ENCODE measurements around the gene MRPL58. TPM values are rescaled to one million over a fixed set of nuclear protein-coding genes. Genes with fewer than 3 reads are reported as not detected.
"Not testable (repeated sequence)": the region's sequence is repeated elsewhere in the genome, so short reads cannot be mapped to it uniquely, and the experiment has no call there.

Gene MRPL58
- total RNA-seq (10 to 100 TPM; 13.0 to 35.5 TPM), polyA plus RNA-seq (ENCODE audit: insufficient read length in 2 of 2) (10 to 100 TPM; 24.5 to 27.0 TPM)
- long read RNA-seq, donor 1, partial matches to known transcripts = 0 of 5 reads
- long read RNA-seq, donor 1, other reads (novel, unspliced or antisense) = 0 of 5 reads
- long read RNA-seq, donor 2, partial matches to known transcripts = 0 of 4 reads
- long read RNA-seq, donor 2, other reads (novel, unspliced or antisense) = 0 of 4 reads
- long read RNA-seq, donor 3, transcript MRPL58-201 (6 exons, 890 nt) = major isoform, 9 of 10 reads
- long read RNA-seq, donor 3, partial matches to known transcripts = 0 of 10 reads
- long read RNA-seq, donor 3, other reads (novel, unspliced or antisense) = 0 of 10 reads
- long read RNA-seq, donor 4, transcript MRPL58-201 (6 exons, 890 nt) = major isoform, 28 of 46 reads
- long read RNA-seq, donor 4, partial matches to known transcripts = 16 of 46 reads
- long read RNA-seq, donor 4, other reads (novel, unspliced or antisense) = 0 of 46 reads

DNA sequence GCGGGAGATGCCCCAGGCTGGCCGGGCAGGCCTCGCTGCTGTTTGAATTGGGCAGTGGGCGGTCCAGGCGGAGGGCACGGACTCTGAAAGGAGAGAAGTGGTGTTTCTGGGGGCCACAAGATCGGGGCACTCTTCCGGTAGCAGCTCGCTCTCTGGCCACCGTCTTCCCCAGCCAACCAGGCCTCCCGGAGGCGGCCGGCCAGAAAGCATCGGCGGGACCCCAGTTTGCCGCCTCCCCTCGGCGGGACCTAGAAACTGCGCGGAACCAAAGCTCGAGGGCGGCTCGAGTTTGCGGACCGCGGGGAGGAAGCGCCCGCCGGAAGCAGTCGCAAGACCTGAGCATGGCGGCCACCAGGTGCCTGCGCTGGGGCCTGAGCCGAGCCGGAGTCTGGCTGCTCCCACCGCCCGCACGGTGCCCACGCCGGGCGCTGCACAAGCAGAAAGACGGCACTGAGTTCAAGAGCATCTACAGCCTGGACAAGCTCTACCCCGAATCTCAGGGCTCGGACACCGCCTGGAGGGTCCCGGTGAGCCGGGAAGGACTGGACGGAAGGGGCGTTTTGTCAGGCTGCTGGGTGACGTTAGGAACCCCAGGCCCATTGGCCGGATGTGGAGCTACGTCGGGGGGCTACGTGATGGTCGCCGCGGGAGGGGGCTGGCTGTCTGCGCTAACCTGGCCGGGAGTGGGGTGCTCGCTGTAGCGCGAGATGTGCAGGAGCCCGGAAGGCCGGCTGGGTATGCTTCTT lies at the start of gene MRPL58:
TSS of gene MRPL58 (plus strand) at position 325 of the 746 bp plus-strand sequence. CDS start at position 342, 17 bp downstream.
- WGBS (ENCODE audit: insufficient coverage) = 0% methylated on average over 63 of the region's 63 CpGs
- Histone ChIP-seq H3K36me3 (ENCODE audit: control insufficient read depth, insufficient read depth, low read length) (peaks cover 14% of the 10 kb centered on the region), H3K27me3 (ENCODE audit: control insufficient read depth, insufficient read depth, low read length) (no peaks in the 10 kb centered on the region), H3K4me3 (ENCODE audit: low read depth, low read length) (peak within 1 kb of the TSS; percentile 82), H3K27ac (ENCODE audit: low read depth, low read length) (peak within 1 kb of the TSS; percentile 97), H3K4me1 (ENCODE audit: control insufficient read depth, insufficient read depth, low read length) (peaks cover 16% of the 10 kb centered on the region), H3K9me3 (ENCODE audit: control insufficient read depth, insufficient read depth, low read length) (no peaks in the 10 kb centered on the region)
- peak in 4 of 6 donors; percentile 78 to 96 (median 88) for DNase-seq (ENCODE audit: low read depth in 4 of 6, low spot score in 6 of 6)

DNA sequence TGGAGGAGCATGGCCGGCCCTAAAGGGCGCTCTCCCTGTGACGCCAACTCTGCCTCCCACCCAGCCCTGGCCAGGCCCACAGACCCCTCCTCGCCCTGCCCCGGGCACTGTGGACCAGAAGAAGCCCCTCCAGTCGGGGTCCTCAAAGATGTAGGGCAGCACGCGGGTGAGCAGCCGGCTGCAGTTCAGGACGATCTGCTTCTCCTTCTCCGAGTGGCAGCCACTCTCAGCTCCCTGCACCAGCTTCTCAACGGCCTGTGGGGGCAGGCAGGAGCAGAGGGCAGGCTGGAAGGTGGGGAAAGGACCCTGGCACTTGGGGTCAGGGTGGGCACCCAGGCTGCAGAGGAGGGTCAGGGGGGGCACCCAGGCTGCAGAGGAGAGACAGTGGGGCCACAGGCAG lies 48.8 kb upstream of the MRPL58 start:
- 75% methylated on average over 6 of the region's 12 CpGs for WGBS (ENCODE audit: insufficient coverage)
- H3K27ac ChIP-seq (ENCODE audit: low read depth, low read length) = no peak overlapping the region

DNA sequence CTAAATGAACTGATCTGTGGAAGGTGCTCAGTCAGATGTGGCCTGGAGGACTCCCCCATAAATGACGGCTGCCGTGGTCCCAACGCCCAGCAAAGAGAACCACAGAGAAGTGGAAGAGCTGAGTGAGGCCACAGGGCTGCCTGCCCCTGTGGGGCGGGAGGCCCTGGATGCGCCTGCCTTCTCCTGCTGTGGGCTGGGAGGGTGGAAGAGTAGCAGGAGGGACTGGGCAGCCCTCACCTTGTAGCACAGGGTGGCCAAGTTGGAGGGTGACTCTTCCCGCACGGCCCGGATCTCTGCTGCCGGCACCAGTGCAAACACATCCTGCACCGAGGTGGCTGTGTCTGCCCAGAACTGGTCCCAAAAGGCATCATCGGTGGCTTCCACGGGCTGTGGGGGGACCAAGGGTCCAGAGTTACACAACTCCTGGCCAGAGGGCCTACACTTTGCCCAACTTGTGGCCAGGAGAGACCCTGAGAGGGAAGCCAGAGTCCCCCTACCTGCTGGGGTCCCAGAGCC lies 48.2 kb upstream of the MRPL58 start:
- Histone ChIP-seq H3K27me3 (ENCODE audit: control insufficient read depth, insufficient read depth, low read length) (no peaks in the 10 kb centered on the region), H3K27ac (ENCODE audit: low read depth, low read length) (no peak overlapping the region), H3K9me3 (ENCODE audit: control insufficient read depth, insufficient read depth, low read length) (no peaks in the 10 kb centered on the region), H3K36me3 (ENCODE audit: control insufficient read depth, insufficient read depth, low read length) (peaks cover 44% of the 10 kb centered on the region), H3K4me1 (ENCODE audit: control insufficient read depth, insufficient read depth, low read length) (peaks cover 25% of the 10 kb centered on the region), H3K4me3 (ENCODE audit: low read depth, low read length) (no peak overlapping the region)
- WGBS (ENCODE audit: insufficient coverage) = 91% methylated on average over 12 of the region's 12 CpGs
- no peak for DNase-seq (ENCODE audit: low read depth in 4 of 6, low spot score in 6 of 6)

More for the DNA sequence above, 48.8 kb upstream of the MRPL58 start:
- no peak overlapping the region for H3K4me3 ChIP-seq (ENCODE audit: low read depth, low read length)
- no peak for DNase-seq (ENCODE audit: low read depth in 4 of 6, low spot score in 6 of 6)
- H3K36me3 ChIP-seq (ENCODE audit: control insufficient read depth, insufficient read depth, low read length) = peaks cover 50% of the 10 kb centered on the region
- H3K27me3 ChIP-seq (ENCODE audit: control insufficient read depth, insufficient read depth, low read length) = no peaks in the 10 kb centered on the region
- H3K9me3 ChIP-seq (ENCODE audit: control insufficient read depth, insufficient read depth, low read length) = no peaks in the 10 kb centered on the region
- peaks cover 25% of the 10 kb centered on the region for H3K4me1 ChIP-seq (ENCODE audit: control insufficient read depth, insufficient read depth, low read length)

DNA sequence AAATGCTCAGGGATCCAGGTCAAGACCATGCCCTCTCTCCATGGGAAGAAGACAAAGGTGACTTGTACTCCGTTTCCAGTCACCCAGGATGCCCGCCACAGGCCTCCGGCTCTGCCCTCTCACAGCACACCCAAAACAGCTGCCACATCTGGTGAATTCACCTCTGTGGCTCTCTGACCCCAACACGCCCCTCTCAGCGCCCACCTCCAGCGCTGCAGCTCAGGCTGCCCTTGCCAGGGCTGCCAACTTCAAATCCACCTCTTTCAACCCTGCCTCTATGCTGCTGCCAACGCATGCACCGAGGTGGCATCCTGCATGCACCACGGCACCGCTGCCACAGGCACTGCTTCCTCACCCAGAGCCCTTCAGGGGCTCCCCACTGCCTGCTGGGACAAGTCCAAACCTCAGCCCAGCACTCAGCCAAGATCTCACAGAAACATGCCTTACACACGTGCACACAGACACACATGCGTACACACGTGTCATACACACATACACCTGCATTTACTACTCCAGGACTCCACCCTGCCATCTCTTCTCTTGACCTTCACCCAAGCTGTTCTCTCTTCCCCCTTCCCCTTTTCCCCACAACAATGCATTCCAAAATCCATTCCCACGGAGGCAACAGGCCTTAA lies 47.4 kb upstream of the MRPL58 start:
- DNase-seq (ENCODE audit: low read depth in 4 of 6, low spot score in 6 of 6) = no peak
- no peak overlapping the region for H3K4me3 ChIP-seq (ENCODE audit: low read depth, low read length)
- no peak overlapping the region for H3K27ac ChIP-seq (ENCODE audit: low read depth, low read length)
- H3K9me3 ChIP-seq (ENCODE audit: control insufficient read depth, insufficient read depth, low read length) = no peaks in the 10 kb centered on the region
- H3K36me3 ChIP-seq (ENCODE audit: control insufficient read depth, insufficient read depth, low read length) = peaks cover 38% of the 10 kb centered on the region
- H3K27me3 ChIP-seq (ENCODE audit: control insufficient read depth, insufficient read depth, low read length) = no peaks in the 10 kb centered on the region
- 88% methylated on average over 13 of the region's 14 CpGs for WGBS (ENCODE audit: insufficient coverage)
- peaks cover 25% of the 10 kb centered on the region for H3K4me1 ChIP-seq (ENCODE audit: control insufficient read depth, insufficient read depth, low read length)

DNA sequence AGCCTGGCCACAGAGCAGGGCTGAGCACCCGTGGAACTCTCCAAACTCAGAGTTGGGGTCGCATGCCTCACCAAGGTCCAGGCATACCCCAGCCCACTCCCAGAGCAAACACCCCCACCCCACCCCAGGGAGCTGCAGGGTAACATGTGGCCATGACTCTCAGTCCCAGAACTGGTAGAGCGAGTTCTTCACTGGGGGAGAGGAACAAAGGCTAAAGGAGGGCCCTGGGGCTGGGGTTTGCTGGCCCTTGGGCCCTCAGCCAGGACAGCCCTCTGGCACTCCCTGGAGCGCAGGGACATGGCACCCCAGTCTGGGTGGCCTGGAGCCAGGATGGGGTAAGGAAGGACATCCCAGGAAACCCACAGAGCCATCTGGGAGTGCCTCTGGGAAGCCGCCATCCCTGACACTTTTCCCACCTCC lies 44.1 kb upstream of the MRPL58 start:
- Histone ChIP-seq H3K9me3 (ENCODE audit: control insufficient read depth, insufficient read depth, low read length) (no peaks in the 10 kb centered on the region), H3K27ac (ENCODE audit: low read depth, low read length) (no peak overlapping the region), H3K27me3 (ENCODE audit: control insufficient read depth, insufficient read depth, low read length) (peaks cover 13% of the 10 kb centered on the region), H3K4me1 (ENCODE audit: control insufficient read depth, insufficient read depth, low read length) (peaks cover 35% of the 10 kb centered on the region), H3K4me3 (ENCODE audit: low read depth, low read length) (no peak overlapping the region), H3K36me3 (ENCODE audit: control insufficient read depth, insufficient read depth, low read length) (peaks cover 15% of the 10 kb centered on the region)
- 77% methylated on average over 4 of the region's 5 CpGs for WGBS (ENCODE audit: insufficient coverage)
- DNase-seq (ENCODE audit: low read depth in 4 of 6, low spot score in 6 of 6) = no peak

DNA sequence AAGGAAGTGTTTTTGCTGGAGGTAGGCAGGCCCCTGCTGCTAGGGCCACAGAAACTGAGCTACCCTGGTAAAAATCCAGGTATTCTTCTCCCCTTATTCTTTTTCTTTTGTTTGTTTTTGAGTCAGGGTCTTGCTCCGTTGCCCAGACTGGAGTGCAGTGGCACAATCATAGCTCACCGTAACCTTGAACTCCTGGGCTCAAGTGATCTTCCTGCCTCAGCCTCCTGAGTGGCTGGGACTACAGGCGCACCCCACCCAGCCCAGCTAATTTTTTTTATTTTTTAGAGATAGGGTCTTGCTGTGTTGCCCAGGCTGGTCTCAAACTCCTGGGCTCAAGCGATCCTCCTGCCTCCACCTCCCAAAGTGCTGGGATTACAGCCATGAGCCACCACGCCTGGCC lies 43.0 kb upstream of the MRPL58 start:
- H3K9me3 ChIP-seq (ENCODE audit: control insufficient read depth, insufficient read depth, low read length); DNase-seq (ENCODE audit: low read depth in 4 of 6, low spot score in 6 of 6); H3K27ac ChIP-seq (ENCODE audit: low read depth, low read length); H3K4me3 ChIP-seq (ENCODE audit: low read depth, low read length); H3K36me3 ChIP-seq (ENCODE audit: control insufficient read depth, insufficient read depth, low read length): not testable (repeated sequence)
- H3K4me1 ChIP-seq (ENCODE audit: control insufficient read depth, insufficient read depth, low read length) = peaks cover 29% of the 10 kb centered on the region
- H3K27me3 ChIP-seq (ENCODE audit: control insufficient read depth, insufficient read depth, low read length) = peaks cover 15% of the 10 kb centered on the region
- WGBS (ENCODE audit: insufficient coverage) = 100% methylated on average over 1 of the region's 5 CpGs

DNA sequence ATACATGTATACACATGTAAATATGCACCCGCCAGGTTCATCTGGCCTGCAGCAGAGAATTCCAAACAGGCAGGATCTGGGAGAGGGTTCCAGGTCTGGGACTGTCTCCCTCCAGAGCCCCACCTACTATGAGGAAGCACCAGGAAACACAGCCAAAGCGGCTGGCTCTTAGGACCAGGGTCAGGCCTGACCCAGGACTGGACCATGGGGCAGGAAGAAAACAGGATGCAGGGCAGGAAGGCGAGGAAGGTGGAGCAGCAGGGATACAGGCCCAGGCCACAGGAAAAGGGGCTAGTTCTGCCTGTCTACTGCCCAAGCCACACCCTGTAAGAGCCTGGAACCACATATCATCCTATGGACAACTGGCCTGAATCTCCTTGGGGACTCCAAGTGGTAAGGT lies 42.1 kb upstream of the MRPL58 start:
- H3K27me3 ChIP-seq (ENCODE audit: control insufficient read depth, insufficient read depth, low read length) = peaks cover 19% of the 10 kb centered on the region
- H3K4me3 ChIP-seq (ENCODE audit: low read depth, low read length) = no peak overlapping the region
- H3K36me3 ChIP-seq (ENCODE audit: control insufficient read depth, insufficient read depth, low read length) = no peaks in the 10 kb centered on the region
- H3K4me1 ChIP-seq (ENCODE audit: control insufficient read depth, insufficient read depth, low read length) = peaks cover 29% of the 10 kb centered on the region
- H3K9me3 ChIP-seq (ENCODE audit: control insufficient read depth, insufficient read depth, low read length) = no peaks in the 10 kb centered on the region
- no peak for DNase-seq (ENCODE audit: low read depth in 4 of 6, low spot score in 6 of 6)
- 96% methylated on average over 2 of the region's 3 CpGs for WGBS (ENCODE audit: insufficient coverage)
- H3K27ac ChIP-seq (ENCODE audit: low read depth, low read length) = no peak overlapping the region

DNA sequence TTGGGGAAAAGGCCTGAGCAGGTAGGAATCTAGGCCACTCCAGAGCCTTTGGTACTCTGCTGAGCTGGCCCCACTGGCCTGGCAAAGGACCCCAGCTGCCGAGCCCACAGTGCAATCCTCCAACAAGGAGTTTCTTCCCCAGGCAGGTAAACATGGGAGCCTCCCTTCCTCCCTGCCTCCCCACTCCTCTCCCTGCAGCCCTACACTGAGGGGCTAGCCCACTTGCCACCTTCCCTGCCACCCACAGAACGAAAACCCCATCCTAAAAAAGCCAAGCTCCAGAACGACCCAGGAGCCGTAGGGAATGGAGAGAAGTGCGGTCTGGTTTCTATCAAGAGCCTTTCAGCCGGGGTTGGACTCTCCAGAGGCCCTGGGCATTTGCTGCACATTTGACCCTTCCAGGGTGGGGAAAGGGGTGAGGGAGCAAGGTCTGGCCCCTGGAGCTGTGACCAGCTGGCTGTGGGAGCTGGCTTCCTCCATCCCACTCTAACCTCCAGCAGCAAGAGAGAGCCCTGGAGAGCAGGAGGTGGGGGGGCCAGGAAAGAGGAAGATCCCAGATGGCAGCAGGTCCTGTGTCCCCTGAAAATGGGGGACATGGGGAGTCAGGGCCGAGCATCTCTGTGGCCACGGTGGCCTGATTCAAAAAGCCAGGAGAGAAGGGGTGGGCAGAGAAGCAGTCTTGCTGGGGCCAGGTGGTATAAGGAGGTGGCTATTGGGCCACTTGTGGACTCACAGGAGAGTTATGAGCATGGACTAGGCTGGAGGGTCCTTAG lies 41.2 kb upstream of the MRPL58 start:
- Histone ChIP-seq H3K36me3 (ENCODE audit: control insufficient read depth, insufficient read depth, low read length) (no peaks in the 10 kb centered on the region), H3K4me1 (ENCODE audit: control insufficient read depth, insufficient read depth, low read length) (peaks cover 29% of the 10 kb centered on the region), H3K27ac (ENCODE audit: low read depth, low read length) (no peak overlapping the region), H3K4me3 (ENCODE audit: low read depth, low read length) (peak overlapping the region; percentile 42), H3K9me3 (ENCODE audit: control insufficient read depth, insufficient read depth, low read length) (no peaks in the 10 kb centered on the region), H3K27me3 (ENCODE audit: control insufficient read depth, insufficient read depth, low read length) (peaks cover 20% of the 10 kb centered on the region)
- 82% methylated on average over 7 of the region's 8 CpGs for WGBS (ENCODE audit: insufficient coverage)
- DNase-seq (ENCODE audit: low read depth in 4 of 6, low spot score in 6 of 6) = no peak

DNA sequence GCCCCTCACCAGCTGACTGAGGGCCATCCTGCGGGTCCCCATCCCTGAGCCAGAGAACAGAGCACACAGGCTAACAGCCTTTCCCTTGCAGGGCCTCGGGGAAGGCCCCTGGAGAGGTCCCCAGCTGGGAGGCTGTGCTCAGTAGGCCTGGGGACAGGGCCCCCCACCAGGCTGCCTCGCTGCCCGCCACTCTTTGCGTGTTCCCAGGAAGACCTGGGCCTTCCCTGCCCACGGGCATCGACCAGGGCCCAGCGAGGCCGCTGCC lies 40.7 kb upstream of the MRPL58 start:
- Histone ChIP-seq H3K4me1 (ENCODE audit: control insufficient read depth, insufficient read depth, low read length) (peaks cover 29% of the 10 kb centered on the region), H3K27me3 (ENCODE audit: control insufficient read depth, insufficient read depth, low read length) (peaks cover 20% of the 10 kb centered on the region), H3K4me3 (ENCODE audit: low read depth, low read length) (peak overlapping the region; percentile 42), H3K27ac (ENCODE audit: low read depth, low read length) (no peak overlapping the region), H3K9me3 (ENCODE audit: control insufficient read depth, insufficient read depth, low read length) (no peaks in the 10 kb centered on the region), H3K36me3 (ENCODE audit: control insufficient read depth, insufficient read depth, low read length) (no peaks in the 10 kb centered on the region)
- 7% methylated on average over 9 of the region's 9 CpGs for WGBS (ENCODE audit: insufficient coverage)
- no peak for DNase-seq (ENCODE audit: low read depth in 4 of 6, low spot score in 6 of 6)

All from spinal cord (tissue), 10 donors.